Measurements from ENCODE around the gene GIMAP2.
"Not testable (repeated sequence)": the region's sequence is repeated elsewhere in the genome, so short reads cannot be mapped to it uniquely, and the experiment has no call there.

GIMAP2 gene

GRCh38 chr7:150685219-150686029, at the start of gene GIMAP2:
Gene GIMAP2, plus strand, starts transcription at chr7:150685706. Its CDS starts 1,354 bp downstream, at chr7:150687060.
- no peak for DNase-seq (ENCODE audit: low read depth)

GRCh38 chr7:150641854-150642253, 43.7 kb upstream of the GIMAP2 start:
- DNase-seq (ENCODE audit: low read depth), result no peak

- DNase-seq (ENCODE audit: low read depth), result no peak
Measured at GRCh38 chr7:150642926-150643325, 42.6 kb upstream of the GIMAP2 start.

GRCh38 chr7:150645259-150646020, 40.1 kb upstream of the GIMAP2 start:
- no peak for DNase-seq (ENCODE audit: low read depth)

GRCh38 chr7:150648353-150649079, 37.0 kb upstream of the GIMAP2 start:
- no peak for DNase-seq (ENCODE audit: low read depth)

GRCh38 chr7:150649080-150649385, 36.5 kb upstream of the GIMAP2 start:
- DNase-seq (ENCODE audit: low read depth), result no peak

GRCh38 chr7:150654692-150655091, 30.8 kb upstream of the GIMAP2 start:
- no peak for DNase-seq (ENCODE audit: low read depth)

- no peak for DNase-seq (ENCODE audit: low read depth)
Measured at GRCh38 chr7:150656047-150656446, 29.5 kb upstream of the GIMAP2 start.

GRCh38 chr7:150657526-150657925, 28.0 kb upstream of the GIMAP2 start:
- no peak for DNase-seq (ENCODE audit: low read depth)

GRCh38 chr7:150660939-150661613, 24.4 kb upstream of the GIMAP2 start:
- no peak for DNase-seq (ENCODE audit: low read depth)

GRCh38 chr7:150662821-150663220, 22.7 kb upstream of the GIMAP2 start:
- DNase-seq (ENCODE audit: low read depth), result not testable (repeated sequence)

GRCh38 chr7:150663802-150664494, 21.6 kb upstream of the GIMAP2 start:
- no peak for DNase-seq (ENCODE audit: low read depth)

GRCh38 chr7:150665089-150665748, 20.3 kb upstream of the GIMAP2 start:
- no peak for DNase-seq (ENCODE audit: low read depth)

GRCh38 chr7:150665896-150666295, 19.6 kb upstream of the GIMAP2 start:
- no peak for DNase-seq (ENCODE audit: low read depth)

- DNase-seq (ENCODE audit: low read depth), result no peak
Measured at GRCh38 chr7:150666412-150666811, 19.1 kb upstream of the GIMAP2 start.

- no peak for DNase-seq (ENCODE audit: low read depth)
Measured at GRCh38 chr7:150668472-150668911, 17.0 kb upstream of the GIMAP2 start.

- no peak for DNase-seq (ENCODE audit: low read depth)
Measured at GRCh38 chr7:150668977-150669376, 16.5 kb upstream of the GIMAP2 start.

- not testable (repeated sequence) for DNase-seq (ENCODE audit: low read depth)
Measured at GRCh38 chr7:150671798-150672585, 13.5 kb upstream of the GIMAP2 start.

GRCh38 chr7:150675714-150676113, 9.8 kb upstream of the GIMAP2 start:
- DNase-seq (ENCODE audit: low read depth), result no peak

- not testable (repeated sequence) for DNase-seq (ENCODE audit: low read depth)
Measured at GRCh38 chr7:150676276-150676675, 9.2 kb upstream of the GIMAP2 start.
